GM23338 (cell line): Measurements from ENCODE around the gene SEMA6D. TPM values are rescaled to one million over a fixed set of nuclear protein-coding genes. Genes with fewer than 3 reads are reported as not detected.
A peak's percentile ranks its signal among the peaks of the same experiment; 100 is the strongest.

Source experiments
- ATAC-seq: fragments of 200-7000 bp; cut with Tn5 transposase; 3 replicates; pipeline ENCODE4 v1.9.1; 2020
- DNase-seq: peaks from one replicate; pipeline ENCODE4 v3.0.0-alpha.2; 2015; ENCODE audit warnings: low spot score
- H2AFZ ChIP-seq: fragments of 200-600 bp; sonication (generic); 2 replicates; pipeline ENCODE4 v1.8.0; 2016; ENCODE audit warnings: antibody characterized with exemption, mild to moderate bottlenecking, moderate library complexity
- H3F3A ChIP-seq: fragments of 200-600 bp; sonication (generic); replicated peaks from 2 replicates; pipeline ENCODE4 v1.8.0; 2017; ENCODE audit warnings: antibody characterized with exemption, mixed run types, low read depth
- H3K27ac ChIP-seq: fragments of 200-600 bp; sonication (generic); 2 replicates; pipeline ENCODE4 v1.6.1; 2016; ENCODE audit warnings: low read depth
- H3K27me3 ChIP-seq: fragments of 200-600 bp; sonication (generic); 2 replicates; pipeline ENCODE4 v1.8.0; 2016; ENCODE audit warnings: mild to moderate bottlenecking, mixed run types, moderate library complexity; ENCODE audit not compliant: insufficient read depth
- H3K36me3 ChIP-seq: fragments of 200-600 bp; sonication (generic); 2 replicates; pipeline ENCODE4 v1.8.0; 2016; ENCODE audit warnings: mild to moderate bottlenecking; ENCODE audit not compliant: insufficient read depth
- H3K4me1 ChIP-seq: fragments of 200-600 bp; sonication (generic); 2 replicates; pipeline ENCODE4 v1.8.0; 2016; ENCODE audit warnings: mild to moderate bottlenecking, moderate library complexity; ENCODE audit not compliant: insufficient read depth
- H3K4me2 ChIP-seq: fragments of 200-600 bp; sonication (generic); 2 replicates; pipeline ENCODE4 v1.7.1; 2017; ENCODE audit warnings: mixed run types
- H3K4me3 ChIP-seq: fragments of 200-600 bp; sonication (generic); 2 replicates; pipeline ENCODE4 v1.6.1; 2016; ENCODE audit warnings: mixed run types
- H3K79me2 ChIP-seq: fragments of 200-600 bp; sonication (generic); replicated peaks from 2 replicates; pipeline ENCODE4 v1.8.0; 2017; ENCODE audit warnings: mild to moderate bottlenecking; ENCODE audit not compliant: insufficient read depth
- H3K9me2 ChIP-seq: fragments of 200-600 bp; sonication (generic); 2 replicates; pipeline ENCODE4 v1.8.0; 2017; ENCODE audit not compliant: insufficient read depth
- H4K20me1 ChIP-seq: fragments of 200-600 bp; sonication (generic); replicated peaks from 2 replicates; pipeline ENCODE4 v1.8.0; 2017; ENCODE audit warnings: mild to moderate bottlenecking; ENCODE audit not compliant: insufficient read depth
- H3K27ac Mint-ChIP-seq: 2 replicates; pipeline ENCODE4 v1.8.0; 2020; ENCODE audit warnings: inconsistent platforms, mild to moderate bottlenecking, moderate library complexity, mixed read lengths
- H3K27me3 Mint-ChIP-seq: 3 replicates; pipeline ENCODE4 v1.8.0; 2022; ENCODE audit warnings: low read depth, mild to moderate bottlenecking, moderate library complexity, mixed read lengths, inconsistent platforms; ENCODE audit not compliant: insufficient read depth, poor library complexity
- H3K36me3 Mint-ChIP-seq: 3 replicates; pipeline ENCODE4 v1.8.0; 2021; ENCODE audit warnings: low read depth, mild to moderate bottlenecking, inconsistent platforms, moderate library complexity, mixed read lengths
- H3K4me1 Mint-ChIP-seq: 3 replicates; pipeline ENCODE4 v1.8.0; 2020; ENCODE audit warnings: mild to moderate bottlenecking, inconsistent platforms, mixed read lengths
- H3K4me3 Mint-ChIP-seq: 3 replicates; pipeline ENCODE4 v1.8.0; 2021; ENCODE audit warnings: moderate library complexity, mild to moderate bottlenecking, inconsistent platforms, mixed read lengths
- H3K9me3 Mint-ChIP-seq: 3 replicates; pipeline ENCODE4 v1.8.0; 2020; ENCODE audit warnings: moderate library complexity, mild to moderate bottlenecking, inconsistent platforms, mixed read lengths
- CREB1 ChIP-seq: fragments of 250-450 bp; sonication (Bioruptor Pico); IDR thresholded peaks from 2 replicates; pipeline ENCODE4 v1.5.0; 2020; ENCODE audit warnings: low read depth, mild to moderate bottlenecking, moderate library complexity
- EZH2 ChIP-seq: fragments of 200-600 bp; sonication (generic); IDR thresholded peaks from one replicate; pipeline ENCODE4 v1.8.0; 2017; ENCODE audit warnings: antibody characterized with exemption, mild to moderate bottlenecking, low read depth; ENCODE audit not compliant: unreplicated experiment
- JUNB ChIP-seq: IDR thresholded peaks from one replicate; pipeline ENCODE4 v1.6.1; 2016; ENCODE audit warnings: antibody characterized with exemption; ENCODE audit not compliant: unreplicated experiment
- NANOG ChIP-seq: IDR thresholded peaks from 2 replicates; pipeline ENCODE4 v1.6.1; 2016; ENCODE audit warnings: antibody characterized with exemption, borderline replicate concordance
- STAT1 ChIP-seq: IDR thresholded peaks from one replicate; pipeline ENCODE4 v1.6.1; 2016; ENCODE audit warnings: antibody characterized with exemption; ENCODE audit not compliant: unreplicated experiment
- ZNF114 ChIP-seq: fragments of 250-450 bp; sonication (Bioruptor Pico); IDR thresholded peaks from 2 replicates; pipeline ENCODE4 v1.5.0; 2020; ENCODE audit warnings: mild to moderate bottlenecking, moderate library complexity
- ZNF331 ChIP-seq: fragments of 250-450 bp; sonication (Bioruptor Pico); IDR thresholded peaks from 2 replicates; pipeline ENCODE4 v1.5.0; 2020; ENCODE audit warnings: low read depth, mild to moderate bottlenecking, moderate library complexity
- polyA plus RNA-seq: library from polyadenylated mRNA; unstranded; fragments of >200 nt; fragmentation: Nextera tagmentation; extraction: Ambion mirVana; gene quantifications from 2 replicates; pipeline ENCODE4 v1.2.1, GENCODE V29; 2016
- total RNA-seq: library from RNA; depleted of rRNA; stranded (reverse); fragments of >200 nt; shearing (Covaris generic); gene quantifications from 2 replicates; pipeline ENCODE4 v1.2.3, GENCODE V29; 2014
- TF ChIP-seq, protein P1 (sequence below): IDR thresholded peaks from one replicate; pipeline ENCODE4 v1.6.1; 2018; ENCODE audit warnings: antibody characterized with exemption; ENCODE audit not compliant: unreplicated experiment
- TF ChIP-seq, protein P2 (sequence below): IDR thresholded peaks from 2 replicates; pipeline ENCODE4 v1.6.1; 2016; ENCODE audit warnings: antibody characterized with exemption
- TF ChIP-seq, protein P3 (sequence below), 2 experiments: fragments of 200-600 bp in 1 of 2; sonication (generic) in 1 of 2; conservative IDR thresholded peaks; 2 replicates each; pipeline versions ENCODE4 v1.5.1 to v1.6.1; 2016 to 2017; ENCODE audit warnings: antibody characterized with exemption in 2 of 2, low read depth in 2 of 2, mild to moderate bottlenecking in 2 of 2, moderate library complexity in 1 of 2

Gene SEMA6D
- total and polyA plus RNA-seq, 2 experiments from 2014 or later = 0.37 to 0.97 TPM

DNA sequence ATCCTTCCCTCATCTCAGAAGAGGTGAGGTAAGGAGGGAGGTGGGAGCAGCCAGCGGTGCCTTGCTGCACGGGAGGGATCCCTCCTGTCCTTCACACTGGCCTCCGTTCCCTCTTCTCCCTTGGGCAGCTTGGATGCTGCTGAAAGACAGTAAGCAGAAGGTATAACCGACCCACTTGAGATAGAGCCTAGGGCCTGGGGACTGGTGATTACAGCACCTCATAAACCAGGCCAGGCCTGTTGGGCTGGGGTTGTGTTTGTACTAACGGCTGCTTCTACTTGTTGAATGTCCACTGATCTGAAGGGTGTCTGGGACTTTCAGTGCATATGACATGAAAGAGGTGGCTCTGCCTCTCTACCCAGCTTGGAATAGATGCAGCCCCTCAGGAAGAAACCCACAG lies 25.0 kb downstream of the SEMA6D start:
- peaks cover 50% of the 10 kb centered on the region for H3K27me3 ChIP-seq
- H3F3A ChIP-seq = no peaks in the 10 kb centered on the region
- peaks cover 26% of the 10 kb centered on the region for H3K4me1 Mint-ChIP-seq
- no peaks in the 10 kb centered on the region for H4K20me1 ChIP-seq
- H3K4me3 Mint-ChIP-seq = no peak overlapping the region
- peaks cover 19% of the 10 kb centered on the region for H3K4me1 ChIP-seq
- H3K4me3 ChIP-seq = no peak overlapping the region
- peak overlapping the region; percentile 1 for H3K4me2 ChIP-seq
- no peak overlapping the region for H3K27ac Mint-ChIP-seq
- no peak for DNase-seq
- H3K79me2 ChIP-seq = no peaks in the 10 kb centered on the region; the same call in 1 of the 2 replicates
- no peaks in the 10 kb centered on the region for H3K36me3 Mint-ChIP-seq
- H3K27ac ChIP-seq = no peak overlapping the region
- no peak overlapping the region for H2AFZ ChIP-seq
- TF ChIP-seq CREB1 (CRISPR knock-in tag) = no peak
- peak; percentile 70 for ATAC-seq
- H3K36me3 ChIP-seq = no peaks in the 10 kb centered on the region
- H3K9me2 ChIP-seq = 0 out of 2 replicates have a peak, but pooled peaks cover 5% of the 10 kb centered on the region
- peaks cover 2% of the 10 kb centered on the region; the same call in 2 of the 3 replicates for H3K9me3 Mint-ChIP-seq
- H3K27me3 Mint-ChIP-seq = peaks cover 11% of the 10 kb centered on the region

DNA sequence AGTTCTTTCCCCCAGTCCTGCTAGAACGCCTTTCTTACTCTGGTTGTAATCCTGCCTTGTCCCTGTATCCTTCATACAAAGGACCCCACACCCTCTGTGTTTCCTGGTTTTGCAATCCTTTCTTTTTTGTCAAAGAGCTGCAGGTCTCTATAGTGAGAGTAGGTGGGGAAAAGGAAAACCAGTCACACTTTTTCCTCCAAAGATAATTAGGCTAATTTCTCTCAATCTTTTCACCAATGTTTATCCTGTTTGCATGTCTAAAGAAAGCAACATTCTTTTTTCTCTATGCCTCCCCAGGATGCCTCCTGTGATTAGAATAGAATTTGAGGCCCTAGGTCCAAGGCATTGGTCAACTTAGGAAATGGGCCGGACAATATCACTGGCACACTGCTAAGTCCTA lies 25.4 kb downstream of the SEMA6D start:
- no peaks in the 10 kb centered on the region for H3F3A ChIP-seq
- H3K27ac Mint-ChIP-seq = no peak overlapping the region
- peak overlapping the region; percentile 1 for H3K4me2 ChIP-seq

More for the DNA sequence above, 25.4 kb downstream of the SEMA6D start:
- Mint-ChIP-seq H3K27me3 (peaks cover 11% of the 10 kb centered on the region), H3K4me1 (peaks cover 26% of the 10 kb centered on the region), H3K9me3 (peaks cover 2% of the 10 kb centered on the region; the same call in 2 of the 3 replicates), H3K4me3 (no peak overlapping the region), H3K36me3 (no peaks in the 10 kb centered on the region)
- peak; percentile 93 for ATAC-seq
- Histone ChIP-seq H3K4me3 (no peak overlapping the region), H3K9me2 (0 out of 2 replicates have a peak, but pooled peaks cover 5% of the 10 kb centered on the region), H3K27ac (no peak overlapping the region), H3K4me1 (peaks cover 19% of the 10 kb centered on the region), H2AFZ (no peak overlapping the region), H3K27me3 (peaks cover 50% of the 10 kb centered on the region), H3K36me3 (no peaks in the 10 kb centered on the region), H3K79me2 (no peaks in the 10 kb centered on the region; the same call in 1 of the 2 replicates), H4K20me1 (no peaks in the 10 kb centered on the region)
- peak; percentile 40 for DNase-seq
- TF ChIP-seq, protein P1, sequence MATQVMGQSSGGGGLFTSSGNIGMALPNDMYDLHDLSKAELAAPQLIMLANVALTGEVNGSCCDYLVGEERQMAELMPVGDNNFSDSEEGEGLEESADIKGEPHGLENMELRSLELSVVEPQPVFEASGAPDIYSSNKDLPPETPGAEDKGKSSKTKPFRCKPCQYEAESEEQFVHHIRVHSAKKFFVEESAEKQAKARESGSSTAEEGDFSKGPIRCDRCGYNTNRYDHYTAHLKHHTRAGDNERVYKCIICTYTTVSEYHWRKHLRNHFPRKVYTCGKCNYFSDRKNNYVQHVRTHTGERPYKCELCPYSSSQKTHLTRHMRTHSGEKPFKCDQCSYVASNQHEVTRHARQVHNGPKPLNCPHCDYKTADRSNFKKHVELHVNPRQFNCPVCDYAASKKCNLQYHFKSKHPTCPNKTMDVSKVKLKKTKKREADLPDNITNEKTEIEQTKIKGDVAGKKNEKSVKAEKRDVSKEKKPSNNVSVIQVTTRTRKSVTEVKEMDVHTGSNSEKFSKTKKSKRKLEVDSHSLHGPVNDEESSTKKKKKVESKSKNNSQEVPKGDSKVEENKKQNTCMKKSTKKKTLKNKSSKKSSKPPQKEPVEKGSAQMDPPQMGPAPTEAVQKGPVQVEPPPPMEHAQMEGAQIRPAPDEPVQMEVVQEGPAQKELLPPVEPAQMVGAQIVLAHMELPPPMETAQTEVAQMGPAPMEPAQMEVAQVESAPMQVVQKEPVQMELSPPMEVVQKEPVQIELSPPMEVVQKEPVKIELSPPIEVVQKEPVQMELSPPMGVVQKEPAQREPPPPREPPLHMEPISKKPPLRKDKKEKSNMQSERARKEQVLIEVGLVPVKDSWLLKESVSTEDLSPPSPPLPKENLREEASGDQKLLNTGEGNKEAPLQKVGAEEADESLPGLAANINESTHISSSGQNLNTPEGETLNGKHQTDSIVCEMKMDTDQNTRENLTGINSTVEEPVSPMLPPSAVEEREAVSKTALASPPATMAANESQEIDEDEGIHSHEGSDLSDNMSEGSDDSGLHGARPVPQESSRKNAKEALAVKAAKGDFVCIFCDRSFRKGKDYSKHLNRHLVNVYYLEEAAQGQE = no peak
- no peak for TF ChIP-seq ZNF331 (CRISPR knock-in tag)
- no peak for TF ChIP-seq JUNB
- no peak for TF ChIP-seq NANOG
- TF ChIP-seq, protein P2, sequence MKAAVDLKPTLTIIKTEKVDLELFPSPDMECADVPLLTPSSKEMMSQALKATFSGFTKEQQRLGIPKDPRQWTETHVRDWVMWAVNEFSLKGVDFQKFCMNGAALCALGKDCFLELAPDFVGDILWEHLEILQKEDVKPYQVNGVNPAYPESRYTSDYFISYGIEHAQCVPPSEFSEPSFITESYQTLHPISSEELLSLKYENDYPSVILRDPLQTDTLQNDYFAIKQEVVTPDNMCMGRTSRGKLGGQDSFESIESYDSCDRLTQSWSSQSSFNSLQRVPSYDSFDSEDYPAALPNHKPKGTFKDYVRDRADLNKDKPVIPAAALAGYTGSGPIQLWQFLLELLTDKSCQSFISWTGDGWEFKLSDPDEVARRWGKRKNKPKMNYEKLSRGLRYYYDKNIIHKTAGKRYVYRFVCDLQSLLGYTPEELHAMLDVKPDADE = no peak
- TF ChIP-seq CREB1 (CRISPR knock-in tag) = no peak
- no peak for TF ChIP-seq STAT1
- no peak for TF ChIP-seq ZNF114 (CRISPR knock-in tag)
- no peak for TF ChIP-seq EZH2
- TF ChIP-seq, protein P3, sequence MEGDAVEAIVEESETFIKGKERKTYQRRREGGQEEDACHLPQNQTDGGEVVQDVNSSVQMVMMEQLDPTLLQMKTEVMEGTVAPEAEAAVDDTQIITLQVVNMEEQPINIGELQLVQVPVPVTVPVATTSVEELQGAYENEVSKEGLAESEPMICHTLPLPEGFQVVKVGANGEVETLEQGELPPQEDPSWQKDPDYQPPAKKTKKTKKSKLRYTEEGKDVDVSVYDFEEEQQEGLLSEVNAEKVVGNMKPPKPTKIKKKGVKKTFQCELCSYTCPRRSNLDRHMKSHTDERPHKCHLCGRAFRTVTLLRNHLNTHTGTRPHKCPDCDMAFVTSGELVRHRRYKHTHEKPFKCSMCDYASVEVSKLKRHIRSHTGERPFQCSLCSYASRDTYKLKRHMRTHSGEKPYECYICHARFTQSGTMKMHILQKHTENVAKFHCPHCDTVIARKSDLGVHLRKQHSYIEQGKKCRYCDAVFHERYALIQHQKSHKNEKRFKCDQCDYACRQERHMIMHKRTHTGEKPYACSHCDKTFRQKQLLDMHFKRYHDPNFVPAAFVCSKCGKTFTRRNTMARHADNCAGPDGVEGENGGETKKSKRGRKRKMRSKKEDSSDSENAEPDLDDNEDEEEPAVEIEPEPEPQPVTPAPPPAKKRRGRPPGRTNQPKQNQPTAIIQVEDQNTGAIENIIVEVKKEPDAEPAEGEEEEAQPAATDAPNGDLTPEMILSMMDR (conservative IDR thresholded peaks at IDR 0.05; ENCODE audit: low read depth in 2 of 2) = no peak
